GM18873 (cell line): ENCODE data around the gene CMC2.

ENCODE experiments used
- ATAC-seq: cut with Tn5 transposase; IDR thresholded peaks from one replicate; pipeline ENCODE4 v1.9.1; 2021; ENCODE audit warnings: mild to moderate bottlenecking, moderate library complexity, moderate number of reproducible peaks; ENCODE audit not compliant: unreplicated experiment, low FRiP score

CMC2 gene

DNA sequence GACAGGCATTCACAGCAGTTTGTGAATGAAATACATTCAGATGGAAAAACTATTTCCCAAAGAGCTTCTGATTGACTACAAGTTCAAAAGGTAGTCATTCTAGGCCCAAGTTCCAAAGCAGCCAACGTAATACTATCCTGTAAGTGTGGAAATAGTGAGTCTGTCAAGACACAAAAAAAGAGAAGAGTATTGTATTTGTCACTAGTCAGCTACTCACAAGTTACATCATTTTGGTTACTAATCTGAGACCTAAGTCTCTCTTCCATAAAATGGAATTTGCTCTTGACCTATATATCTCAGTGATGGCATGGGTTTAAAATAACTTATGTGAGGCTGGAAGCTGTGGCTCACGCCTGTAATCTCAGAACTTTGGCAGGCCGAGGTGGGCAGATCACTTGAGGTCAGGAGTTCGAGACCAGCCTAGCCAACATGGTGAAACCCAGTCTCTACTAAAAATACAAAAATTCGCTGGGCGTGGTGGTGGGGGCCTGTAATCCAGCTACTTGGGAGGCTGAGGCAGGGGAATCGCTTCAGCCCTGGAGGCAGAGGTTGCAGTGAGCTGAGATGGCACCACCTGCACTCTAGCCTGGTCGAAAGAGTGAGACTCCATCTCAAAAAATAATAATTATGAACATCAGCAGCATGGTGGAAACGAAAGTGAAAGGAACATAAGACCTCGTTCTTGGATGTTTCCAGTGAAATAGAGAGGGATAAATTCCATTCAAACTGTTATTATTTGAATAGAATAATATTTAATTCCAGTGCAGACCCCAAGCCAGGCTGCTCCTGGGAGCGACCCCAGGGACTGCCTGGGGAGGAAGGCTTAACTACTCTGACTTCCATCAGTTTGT is 2.9 kb downstream of the CMC2 start:
- no peak for ATAC-seq

- no peak for ATAC-seq
Observed at GRCh38 chr16:81003064-81003463, 3.6 kb downstream of the CMC2 start.

GRCh38 chr16:81001330-81001729 is 5.4 kb downstream of the CMC2 start:
- ATAC-seq: no peak

DNA sequence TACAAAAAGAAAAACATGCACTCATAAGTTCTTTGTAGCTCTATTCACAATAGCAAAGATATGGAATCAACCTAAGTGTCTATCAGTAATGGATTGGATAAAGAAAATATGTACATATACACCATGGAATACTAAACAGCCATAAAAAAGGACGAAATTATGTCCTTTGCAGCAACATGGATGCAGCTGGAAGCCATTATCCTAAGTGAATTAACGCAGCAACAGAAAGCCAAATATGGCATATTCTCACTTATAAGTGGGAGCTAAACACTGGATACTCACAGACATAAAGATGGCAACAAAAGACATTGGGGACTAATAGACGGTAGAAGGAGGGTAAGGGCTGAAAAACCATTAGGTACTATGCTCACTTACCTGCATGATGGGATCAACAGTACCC is 5.8 kb downstream of the CMC2 start:
- no peak for ATAC-seq

GRCh38 chr16:80997964-80998620 is 8.6 kb downstream of the CMC2 start:
- ATAC-seq: no peak

GRCh38 chr16:80997139-80997798 is 9.4 kb downstream of the CMC2 start:
- peak; percentile 64 for ATAC-seq

GRCh38 chr16:80996688-80997138 is 10.0 kb downstream of the CMC2 start:
- peak; percentile 19 for ATAC-seq

DNA sequence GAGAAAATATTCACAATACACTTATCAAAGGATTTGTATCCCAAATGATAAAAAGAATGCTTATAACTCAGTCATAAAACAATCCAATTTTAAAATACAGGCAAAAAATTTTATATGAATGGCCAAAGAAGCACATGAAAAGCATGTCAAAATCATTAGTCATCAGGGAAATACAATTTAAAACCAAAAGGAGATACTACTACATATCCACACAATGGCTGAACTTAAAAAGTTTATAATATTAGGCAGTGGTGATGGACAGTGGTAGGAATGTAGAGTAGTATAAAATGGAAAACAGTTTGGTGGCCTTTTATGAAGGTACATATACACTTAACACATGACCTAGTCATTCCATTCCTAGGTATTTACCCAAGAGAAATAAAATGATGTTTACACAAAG is 12.2 kb downstream of the CMC2 start:
- ATAC-seq: no peak

GRCh38 chr16:80993834-80994233 is 12.9 kb downstream of the CMC2 start:
- ATAC-seq: no peak

DNA sequence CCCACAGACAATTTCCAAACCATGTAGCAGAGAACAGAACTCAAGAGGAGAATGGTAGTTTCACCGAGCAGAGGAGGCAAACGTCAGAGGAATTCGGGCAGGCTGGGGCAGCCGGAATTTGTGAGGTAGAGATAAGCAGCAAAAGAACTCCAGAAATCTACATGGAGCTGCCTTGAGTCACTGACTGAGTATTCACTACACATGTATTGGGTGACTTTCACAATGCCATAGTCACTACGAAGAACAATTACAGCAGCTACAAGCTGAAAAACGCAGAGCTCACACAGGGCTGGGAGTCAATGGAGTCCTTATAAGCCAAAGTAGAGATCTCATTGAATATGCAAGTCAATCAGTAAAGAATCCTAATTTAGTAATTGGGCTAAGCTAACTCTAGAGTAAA is 13.4 kb downstream of the CMC2 start:
- ATAC-seq: no peak

- no peak for ATAC-seq
Observed at GRCh38 chr16:80992676-80993293, 13.9 kb downstream of the CMC2 start.

GRCh38 chr16:80991792-80992430 is 14.8 kb downstream of the CMC2 start:
- no peak for ATAC-seq

DNA sequence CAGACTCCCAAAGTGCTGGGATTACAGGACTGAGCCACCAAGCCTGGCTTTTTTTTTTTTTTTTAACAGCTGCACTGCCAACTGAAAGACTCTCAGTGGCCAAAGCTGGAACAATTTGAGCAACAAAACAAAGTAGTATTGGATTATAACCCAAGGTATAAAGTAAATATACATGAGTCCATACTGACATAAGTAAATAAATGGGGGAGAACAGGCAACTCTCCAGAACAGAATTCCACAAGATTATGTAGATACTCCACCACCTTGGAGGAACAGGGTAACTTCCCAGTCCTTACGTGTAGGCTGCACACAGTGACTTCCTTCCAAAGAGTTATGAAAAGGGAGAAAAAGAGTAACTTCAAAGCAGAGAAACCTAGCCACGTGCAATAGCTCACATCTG is 15.7 kb downstream of the CMC2 start:
- no peak for ATAC-seq

GRCh38 chr16:80990577-80990976 is 16.1 kb downstream of the CMC2 start:
- ATAC-seq: no peak

- no peak for ATAC-seq
Observed at GRCh38 chr16:80989801-80990200, 16.9 kb downstream of the CMC2 start.

- no peak for ATAC-seq
Observed at GRCh38 chr16:80988756-80989155, 17.9 kb downstream of the CMC2 start.

- ATAC-seq: no peak
Observed at GRCh38 chr16:80986557-80986956, 20.1 kb downstream of the CMC2 start.

DNA sequence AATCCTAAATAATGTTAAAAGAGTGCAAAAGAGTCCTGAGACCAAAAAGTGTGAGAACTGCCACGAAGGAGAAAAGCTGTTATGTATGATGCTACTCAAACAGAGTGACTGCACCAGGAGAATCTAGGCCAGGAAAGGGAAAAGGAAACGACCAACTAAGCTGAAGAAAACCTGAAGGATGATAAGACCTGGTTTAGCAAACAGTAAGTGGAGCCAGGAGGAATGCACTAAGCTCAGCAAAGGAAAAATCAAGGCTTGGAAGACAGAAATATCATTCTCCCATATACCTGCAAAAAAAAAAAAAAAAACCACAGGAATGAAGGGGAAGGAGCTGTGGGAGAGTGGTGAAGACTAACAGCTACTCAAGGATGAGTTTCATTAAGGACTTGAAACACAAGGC is 21.1 kb downstream of the CMC2 start:
- ATAC-seq: no peak

GRCh38 chr16:80984124-80984892 is 22.4 kb downstream of the CMC2 start:
- no peak for ATAC-seq

GRCh38 chr16:80982646-80983045 is 24.0 kb downstream of the CMC2 start:
- no peak for ATAC-seq
